Ovary (tissue), 3 donors: ENCODE measurements around the gene PSMG3.

Experiments used
- CTCF ChIP-seq, 3 donors: fragments of 450-650 bp in 2 of 3; fragments of 200-600 bp in 1 of 3; IDR thresholded peaks; one replicate each; pipeline versions ENCODE4 v1.5.1 to v1.8.0; 2016 to 2022; ENCODE audit warnings: antibody characterized with exemption in 3 of 3, mild to moderate bottlenecking in 1 of 3
- EP300 ChIP-seq: sonication (generic); formaldehyde crosslinking; IDR thresholded peaks from one replicate; pipeline ENCODE4 v1.6.1; 2017; ENCODE audit warnings: antibody characterized with exemption
- donor health status: DM: no; HTN: no; CAD: no.

GRCh38 chr7:1569833-1570632 is at the start of gene PSMG3:
- peak; percentile 2 to 69 (median 51) for TF ChIP-seq CTCF (IDR thresholded peaks at IDR 0.05)
- TF ChIP-seq EP300: no peak
